H1 (cell line): ENCODE measurements around the gene FBXO44. TPM values are rescaled to one million over a fixed set of nuclear protein-coding genes. Genes with fewer than 3 reads are reported as not detected.

Source experiments
- HDAC6 ChIP-seq: IDR thresholded peaks from one replicate; pipeline ENCODE4 v1.7.1; 2012; ENCODE audit warnings: low read depth, mild to moderate bottlenecking, inconsistent platforms, low read length, moderate library complexity
- POLR2AphosphoS5 ChIP-seq: IDR thresholded peaks from 2 replicates; pipeline ENCODE4 v1.6.1; 2011; ENCODE audit warnings: low read depth, low read length
- polyA plus RNA-seq, 7 experiments: library from polyadenylated mRNA; depleted of rRNA in 3 of 7; stranded (reverse) in 5 of 7; unstranded in 2 of 7; fragments of >200 nt in 5 of 7; fragments of 200-250 nt in 2 of 7; gene quantifications; 1 replicate in 5 of 7; 2 replicates in 1 of 7; 4 replicates in 1 of 7; pipeline versions ENCODE4 v1.2.1 to v1.2.3, GENCODE V29; 2011 to 2013; ENCODE audit warnings: missing spikeins in 2 of 7, mixed read lengths in 2 of 7
- total RNA-seq: library from RNA; stranded (reverse); fragmentation: NEBNext Ultra II Directional; extraction: Animal tissue kit (Norgen Biotek cat#: 25700); gene quantifications from 2 replicates; pipeline ENCODE4 v1.2.1, GENCODE V29; 2021
- TF ChIP-seq, protein P1 (sequence below): fragments of 300-600 bp; sonication (generic); IDR thresholded peaks from 2 replicates; pipeline ENCODE4 v1.7.1; 2012; ENCODE audit warnings: low read length, moderate library complexity, mild to moderate bottlenecking, inconsistent platforms; ENCODE audit not compliant: insufficient replicate concordance

Gene FBXO44
- total and polyA plus RNA-seq, 2 of the 8 experiments (the other 6 are each of a cell fraction or from before 2014, with no cell fraction given) = 27.0 to 27.2 TPM

GRCh38 chr1:11659748-11660147 lies 5.1 kb downstream of the FBXO44 start (continued):
- TF ChIP-seq, protein P1, sequence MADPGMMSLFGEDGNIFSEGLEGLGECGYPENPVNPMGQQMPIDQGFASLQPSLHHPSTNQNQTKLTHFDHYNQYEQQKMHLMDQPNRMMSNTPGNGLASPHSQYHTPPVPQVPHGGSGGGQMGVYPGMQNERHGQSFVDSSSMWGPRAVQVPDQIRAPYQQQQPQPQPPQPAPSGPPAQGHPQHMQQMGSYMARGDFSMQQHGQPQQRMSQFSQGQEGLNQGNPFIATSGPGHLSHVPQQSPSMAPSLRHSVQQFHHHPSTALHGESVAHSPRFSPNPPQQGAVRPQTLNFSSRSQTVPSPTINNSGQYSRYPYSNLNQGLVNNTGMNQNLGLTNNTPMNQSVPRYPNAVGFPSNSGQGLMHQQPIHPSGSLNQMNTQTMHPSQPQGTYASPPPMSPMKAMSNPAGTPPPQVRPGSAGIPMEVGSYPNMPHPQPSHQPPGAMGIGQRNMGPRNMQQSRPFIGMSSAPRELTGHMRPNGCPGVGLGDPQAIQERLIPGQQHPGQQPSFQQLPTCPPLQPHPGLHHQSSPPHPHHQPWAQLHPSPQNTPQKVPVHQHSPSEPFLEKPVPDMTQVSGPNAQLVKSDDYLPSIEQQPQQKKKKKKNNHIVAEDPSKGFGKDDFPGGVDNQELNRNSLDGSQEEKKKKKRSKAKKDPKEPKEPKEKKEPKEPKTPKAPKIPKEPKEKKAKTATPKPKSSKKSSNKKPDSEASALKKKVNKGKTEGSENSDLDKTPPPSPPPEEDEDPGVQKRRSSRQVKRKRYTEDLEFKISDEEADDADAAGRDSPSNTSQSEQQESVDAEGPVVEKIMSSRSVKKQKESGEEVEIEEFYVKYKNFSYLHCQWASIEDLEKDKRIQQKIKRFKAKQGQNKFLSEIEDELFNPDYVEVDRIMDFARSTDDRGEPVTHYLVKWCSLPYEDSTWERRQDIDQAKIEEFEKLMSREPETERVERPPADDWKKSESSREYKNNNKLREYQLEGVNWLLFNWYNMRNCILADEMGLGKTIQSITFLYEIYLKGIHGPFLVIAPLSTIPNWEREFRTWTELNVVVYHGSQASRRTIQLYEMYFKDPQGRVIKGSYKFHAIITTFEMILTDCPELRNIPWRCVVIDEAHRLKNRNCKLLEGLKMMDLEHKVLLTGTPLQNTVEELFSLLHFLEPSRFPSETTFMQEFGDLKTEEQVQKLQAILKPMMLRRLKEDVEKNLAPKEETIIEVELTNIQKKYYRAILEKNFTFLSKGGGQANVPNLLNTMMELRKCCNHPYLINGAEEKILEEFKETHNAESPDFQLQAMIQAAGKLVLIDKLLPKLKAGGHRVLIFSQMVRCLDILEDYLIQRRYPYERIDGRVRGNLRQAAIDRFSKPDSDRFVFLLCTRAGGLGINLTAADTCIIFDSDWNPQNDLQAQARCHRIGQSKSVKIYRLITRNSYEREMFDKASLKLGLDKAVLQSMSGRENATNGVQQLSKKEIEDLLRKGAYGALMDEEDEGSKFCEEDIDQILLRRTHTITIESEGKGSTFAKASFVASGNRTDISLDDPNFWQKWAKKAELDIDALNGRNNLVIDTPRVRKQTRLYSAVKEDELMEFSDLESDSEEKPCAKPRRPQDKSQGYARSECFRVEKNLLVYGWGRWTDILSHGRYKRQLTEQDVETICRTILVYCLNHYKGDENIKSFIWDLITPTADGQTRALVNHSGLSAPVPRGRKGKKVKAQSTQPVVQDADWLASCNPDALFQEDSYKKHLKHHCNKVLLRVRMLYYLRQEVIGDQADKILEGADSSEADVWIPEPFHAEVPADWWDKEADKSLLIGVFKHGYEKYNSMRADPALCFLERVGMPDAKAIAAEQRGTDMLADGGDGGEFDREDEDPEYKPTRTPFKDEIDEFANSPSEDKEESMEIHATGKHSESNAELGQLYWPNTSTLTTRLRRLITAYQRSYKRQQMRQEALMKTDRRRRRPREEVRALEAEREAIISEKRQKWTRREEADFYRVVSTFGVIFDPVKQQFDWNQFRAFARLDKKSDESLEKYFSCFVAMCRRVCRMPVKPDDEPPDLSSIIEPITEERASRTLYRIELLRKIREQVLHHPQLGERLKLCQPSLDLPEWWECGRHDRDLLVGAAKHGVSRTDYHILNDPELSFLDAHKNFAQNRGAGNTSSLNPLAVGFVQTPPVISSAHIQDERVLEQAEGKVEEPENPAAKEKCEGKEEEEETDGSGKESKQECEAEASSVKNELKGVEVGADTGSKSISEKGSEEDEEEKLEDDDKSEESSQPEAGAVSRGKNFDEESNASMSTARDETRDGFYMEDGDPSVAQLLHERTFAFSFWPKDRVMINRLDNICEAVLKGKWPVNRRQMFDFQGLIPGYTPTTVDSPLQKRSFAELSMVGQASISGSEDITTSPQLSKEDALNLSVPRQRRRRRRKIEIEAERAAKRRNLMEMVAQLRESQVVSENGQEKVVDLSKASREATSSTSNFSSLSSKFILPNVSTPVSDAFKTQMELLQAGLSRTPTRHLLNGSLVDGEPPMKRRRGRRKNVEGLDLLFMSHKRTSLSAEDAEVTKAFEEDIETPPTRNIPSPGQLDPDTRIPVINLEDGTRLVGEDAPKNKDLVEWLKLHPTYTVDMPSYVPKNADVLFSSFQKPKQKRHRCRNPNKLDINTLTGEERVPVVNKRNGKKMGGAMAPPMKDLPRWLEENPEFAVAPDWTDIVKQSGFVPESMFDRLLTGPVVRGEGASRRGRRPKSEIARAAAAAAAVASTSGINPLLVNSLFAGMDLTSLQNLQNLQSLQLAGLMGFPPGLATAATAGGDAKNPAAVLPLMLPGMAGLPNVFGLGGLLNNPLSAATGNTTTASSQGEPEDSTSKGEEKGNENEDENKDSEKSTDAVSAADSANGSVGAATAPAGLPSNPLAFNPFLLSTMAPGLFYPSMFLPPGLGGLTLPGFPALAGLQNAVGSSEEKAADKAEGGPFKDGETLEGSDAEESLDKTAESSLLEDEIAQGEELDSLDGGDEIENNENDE = no peak
- no peak for TF ChIP-seq HDAC6
- no peak for TF ChIP-seq POLR2AphosphoS5
